Esophagus muscularis mucosa (tissue), 4 donors: ENCODE data around the gene MYO1C. TPM values are rescaled to one million over a fixed set of nuclear protein-coding genes. Genes with fewer than 3 reads are reported as not detected.
A peak's percentile ranks its signal among the peaks of the same experiment; 100 is the strongest.

ENCODE experiments used
- DNase-seq: peaks from one replicate; pipeline ENCODE4 v3.0.0-alpha.2; 2017; ENCODE audit errors: extremely low spot score
- H3K27ac ChIP-seq, 4 donors: fragments of 200-600 bp; sonication (generic); replicated peaks in 1 of 4; 1 replicate in 3 of 4; 2 replicates in 1 of 4; pipeline ENCODE4 v1.5.1; 2016 to 2019; ENCODE audit warnings: mild to moderate bottlenecking in 1 of 4
- H3K27me3 ChIP-seq, 4 donors: fragments of 200-600 bp; sonication (generic); one replicate each; pipeline versions ENCODE4 v1.5.1 to v1.6.0; 2016 to 2019
- H3K36me3 ChIP-seq, 4 donors: fragments of 200-600 bp; sonication (generic); one replicate each; pipeline ENCODE4 v1.5.1; 2016 to 2019
- H3K4me1 ChIP-seq, 4 donors: fragments of 200-600 bp; sonication (generic); one replicate each; pipeline ENCODE4 v1.5.1; 2016 to 2019
- H3K4me3 ChIP-seq, 4 donors: fragments of 200-600 bp; sonication (generic); 1 replicate in 2 of 4; 2 replicates in 2 of 4; pipeline ENCODE4 v1.5.1; 2016 to 2019; ENCODE audit warnings: mild to moderate bottlenecking in 4 of 4, moderate library complexity in 1 of 4
- H3K9me3 ChIP-seq, 4 donors: fragments of 200-600 bp; sonication (generic); 1 replicate in 3 of 4; 2 replicates in 1 of 4; pipeline ENCODE4 v1.5.1; 2016 to 2019
- CTCF ChIP-seq, 3 experiments: fragments of 200-600 bp in 2 of 3; fragments of 450-650 bp in 1 of 3; sonication (generic) in 2 of 3; IDR thresholded peaks; one replicate each; pipeline ENCODE4 v1.5.1; 2017 to 2019; ENCODE audit warnings: antibody characterized with exemption in 3 of 3, mild to moderate bottlenecking in 2 of 3, moderate library complexity in 1 of 3
- EP300 ChIP-seq: sonication (generic); formaldehyde crosslinking; IDR thresholded peaks from one replicate; pipeline ENCODE4 v1.6.1; 2017; ENCODE audit warnings: antibody characterized with exemption
- POLR2A ChIP-seq: fragments of 450-650 bp; IDR thresholded peaks from one replicate; pipeline ENCODE4 v1.6.1; 2017; ENCODE audit warnings: antibody characterized with exemption, moderate library complexity, mild to moderate bottlenecking, low read depth
- POLR2AphosphoS5 ChIP-seq, 2 donors: sonication (generic); formaldehyde crosslinking; IDR thresholded peaks; one replicate each; pipeline ENCODE4 v1.6.1; 2017; ENCODE audit warnings: antibody characterized with exemption in 2 of 2
- WGBS: methylation state at CpG from one replicate; pipeline ENCODE4 v1.1.5; 2018; 5-methylcytosine and 5-hydroxymethylcytosine counted together
- intact Hi-C: fragments of 100-400 bp; cut with DNase I; formaldehyde crosslinking; loops from one replicate; pipeline ENCODE4 v1.15.1; 2023
- total RNA-seq, 4 donors: library from RNA; depleted of rRNA; stranded (reverse); fragments of >200 nt; gene quantifications; one replicate each; pipeline versions ENCODE4 v1.1.0 to v1.2.1, GENCODE V29; 2016

Gene MYO1C
- total RNA-seq, 4 donors from 2014 or later = 248 to 444 (median 347) TPM

DNA sequence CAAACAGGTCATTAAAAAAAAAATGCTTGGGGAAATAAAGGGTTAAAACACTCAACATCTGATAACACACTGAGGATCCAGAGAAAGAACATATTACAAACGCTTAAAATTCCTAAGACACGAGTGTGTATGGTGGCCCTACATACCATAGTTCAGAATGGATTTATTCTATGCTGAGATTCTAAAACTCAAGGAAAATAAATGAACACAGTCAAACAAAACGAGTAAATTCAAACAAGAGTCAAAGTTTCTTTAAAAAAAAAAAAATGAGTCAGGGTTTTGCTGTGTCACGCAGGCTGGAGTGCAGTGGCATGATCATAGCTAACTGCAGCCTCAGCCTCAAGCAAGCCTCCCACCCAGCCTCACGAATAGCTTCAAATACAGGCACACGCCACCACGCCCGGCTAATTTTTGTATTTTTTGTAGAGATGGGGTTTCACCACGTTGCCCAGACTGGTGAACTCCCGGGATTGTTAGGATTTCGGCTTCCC lies 53.8 kb downstream of the MYO1C start:
- WGBS = 66% methylated on average over 11 of the region's 11 CpGs
- no peaks in the 10 kb centered on the region for H3K9me3 ChIP-seq
- H3K4me3 ChIP-seq = no peak overlapping the region
- H3K36me3 ChIP-seq = peaks cover 20 to 48% (median 34%) of the 10 kb centered on the region in 4 donors
- peaks cover 19 to 49% (median 35%) of the 10 kb centered on the region in 4 donors for H3K4me1 ChIP-seq
- intact Hi-C loops = no loop called here
- DNase-seq = no peak
- no peak for TF ChIP-seq CTCF (IDR thresholded peaks at IDR 0.05)
- TF ChIP-seq EP300 = no peak
- no peak for TF ChIP-seq POLR2AphosphoS5 (IDR thresholded peaks at IDR 0.05)
- no peak for TF ChIP-seq POLR2A
- no peaks in the 10 kb centered on the region for H3K27me3 ChIP-seq
- peak overlapping the region in 3 of 4 donors; percentile 37 to 65 (median 58) for H3K27ac ChIP-seq

DNA sequence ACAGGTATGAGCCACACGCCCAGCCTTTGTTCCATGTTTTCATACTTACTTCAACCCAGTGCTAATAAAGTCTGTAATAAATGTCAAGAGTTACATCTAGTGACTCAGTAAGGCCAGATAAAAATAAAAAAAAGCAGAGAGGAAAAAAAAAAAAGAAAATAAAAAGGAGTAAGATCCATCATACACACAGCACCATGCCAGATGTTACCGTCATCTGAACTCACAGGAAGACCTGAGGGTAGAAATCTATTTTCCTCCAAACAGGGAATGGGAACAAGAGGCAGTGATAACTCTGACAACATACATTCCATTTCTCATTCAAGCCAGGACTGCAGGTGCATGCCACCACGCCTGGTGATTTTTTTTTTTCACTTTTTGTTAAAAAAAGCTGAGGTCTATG lies 57.2 kb downstream of the MYO1C start:
- Histone ChIP-seq H3K9me3 (no peaks in the 10 kb centered on the region), H3K36me3 (peaks cover 20 to 49% (median 37%) of the 10 kb centered on the region in 4 donors), H3K4me1 (peaks cover 26 to 64% (median 53%) of the 10 kb centered on the region in 4 donors), H3K27ac (no peak overlapping the region), H3K27me3 (no peaks in the 10 kb centered on the region), H3K4me3 (no peak overlapping the region)
- no peak for TF ChIP-seq POLR2A
- no peak for TF ChIP-seq EP300
- no peak for TF ChIP-seq CTCF (IDR thresholded peaks at IDR 0.05)
- TF ChIP-seq POLR2AphosphoS5 (IDR thresholded peaks at IDR 0.05) = no peak
- no peak for DNase-seq
- 87% methylated on average over 3 of the region's 3 CpGs for WGBS
- intact Hi-C loops = no loop called here

DNA sequence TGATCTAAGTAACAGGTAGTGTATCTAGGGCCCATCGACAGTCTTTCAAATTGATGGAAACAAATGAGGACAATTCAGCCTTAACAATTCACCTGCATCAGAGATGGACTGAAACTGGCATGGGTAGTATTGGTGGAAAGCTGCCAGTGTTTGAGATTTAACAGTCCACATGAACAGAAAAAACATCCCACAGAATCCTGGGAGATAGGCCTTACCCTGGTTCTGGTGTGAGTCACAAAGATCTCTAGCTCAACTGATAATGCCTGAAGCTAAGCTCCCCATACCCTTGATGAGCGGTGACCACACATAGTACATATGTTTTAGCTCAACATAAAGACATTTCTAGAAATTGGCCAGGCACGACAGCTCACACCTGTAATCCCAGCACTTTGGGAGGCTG lies 58.3 kb downstream of the MYO1C start:
- 95% methylated on average over 3 of the region's 3 CpGs for WGBS
- Histone ChIP-seq H3K36me3 (peaks cover 20 to 52% (median 42%) of the 10 kb centered on the region in 4 donors), H3K27me3 (no peaks in the 10 kb centered on the region), H3K27ac (no peak overlapping the region), H3K9me3 (no peaks in the 10 kb centered on the region), H3K4me3 (no peak overlapping the region), H3K4me1 (peaks cover 23 to 61% (median 52%) of the 10 kb centered on the region in 4 donors)
- DNase-seq = no peak
- no peak for TF ChIP-seq EP300
- intact Hi-C loops = no loop called here

GRCh38 chr17:1431631-1432104 lies 60.8 kb downstream of the MYO1C start:
- peaks cover 18 to 55% (median 45%) of the 10 kb centered on the region in 4 donors for H3K36me3 ChIP-seq
- no peaks in the 10 kb centered on the region for H3K27me3 ChIP-seq
- 93% methylated on average over 2 of the region's 2 CpGs for WGBS
- no peak overlapping the region for H3K27ac ChIP-seq
- H3K4me3 ChIP-seq = no peak overlapping the region
- no peak for TF ChIP-seq POLR2A
- no peak for TF ChIP-seq POLR2AphosphoS5 (IDR thresholded peaks at IDR 0.05)
- TF ChIP-seq EP300 = no peak
- TF ChIP-seq CTCF (IDR thresholded peaks at IDR 0.05) = no peak
- H3K4me1 ChIP-seq = peaks cover 7 to 42% (median 33%) of the 10 kb centered on the region in 4 donors
- H3K9me3 ChIP-seq = no peaks in the 10 kb centered on the region
- intact Hi-C loops = no loop called here
- DNase-seq = no peak

DNA sequence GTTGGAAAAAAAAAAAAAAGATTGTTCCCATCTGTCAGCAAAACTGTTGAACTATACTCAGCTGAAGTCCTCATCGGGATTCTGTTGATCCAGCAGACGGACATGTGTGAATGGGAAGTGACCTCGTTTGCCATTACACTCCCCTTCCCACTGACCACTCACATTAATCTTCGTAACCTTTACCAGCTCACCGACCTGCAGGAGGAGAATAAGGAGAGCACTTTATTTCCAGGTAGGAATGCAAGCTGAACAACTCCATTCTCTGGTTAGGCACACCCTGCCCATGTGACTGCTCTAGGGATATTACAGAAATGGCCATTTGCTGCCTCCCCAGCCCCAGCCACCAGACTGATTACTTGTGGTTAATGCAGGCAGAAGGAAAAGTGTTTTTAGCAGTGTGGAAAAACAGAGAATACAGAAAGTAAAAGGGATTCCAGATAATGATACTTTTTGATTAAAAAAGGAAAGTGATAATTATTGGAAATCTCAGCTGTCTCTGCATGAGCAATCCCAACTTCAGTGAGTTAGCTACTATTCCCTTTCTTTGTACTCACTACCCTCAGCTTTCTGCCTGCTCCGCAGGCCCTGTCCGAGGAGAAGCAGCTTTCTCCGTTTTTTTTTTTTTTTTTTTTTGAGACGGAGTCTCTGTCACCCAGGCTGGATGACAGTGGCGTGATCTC lies 68.9 kb downstream of the MYO1C start:
- peaks cover 17 to 70% (median 62%) of the 10 kb centered on the region in 4 donors for H3K36me3 ChIP-seq
- no peak for TF ChIP-seq CTCF (IDR thresholded peaks at IDR 0.05)
- TF ChIP-seq POLR2AphosphoS5 (IDR thresholded peaks at IDR 0.05) = no peak
- no peak for TF ChIP-seq POLR2A
- no peak for TF ChIP-seq EP300
- peak overlapping the region in 3 of 4 donors; percentile 7 to 44 (median 13) for H3K27ac ChIP-seq
- no peak for DNase-seq
- WGBS = 66% methylated on average over 10 of the region's 10 CpGs
- H3K9me3 ChIP-seq = no peaks in the 10 kb centered on the region
- H3K4me1 ChIP-seq = peaks cover 16 to 27% (median 18%) of the 10 kb centered on the region in 4 donors
- H3K4me3 ChIP-seq = no peak overlapping the region
- H3K27me3 ChIP-seq = no peaks in the 10 kb centered on the region
- intact Hi-C loops = no loop called here
